ENCODE data around the gene BTBD18. TPM values are rescaled to one million over a fixed set of nuclear protein-coding genes. Genes with fewer than 3 reads are reported as not detected.

The BTBD18 gene
- polyA plus RNA-seq, 1 donor, result 0.09 TPM

DNA sequence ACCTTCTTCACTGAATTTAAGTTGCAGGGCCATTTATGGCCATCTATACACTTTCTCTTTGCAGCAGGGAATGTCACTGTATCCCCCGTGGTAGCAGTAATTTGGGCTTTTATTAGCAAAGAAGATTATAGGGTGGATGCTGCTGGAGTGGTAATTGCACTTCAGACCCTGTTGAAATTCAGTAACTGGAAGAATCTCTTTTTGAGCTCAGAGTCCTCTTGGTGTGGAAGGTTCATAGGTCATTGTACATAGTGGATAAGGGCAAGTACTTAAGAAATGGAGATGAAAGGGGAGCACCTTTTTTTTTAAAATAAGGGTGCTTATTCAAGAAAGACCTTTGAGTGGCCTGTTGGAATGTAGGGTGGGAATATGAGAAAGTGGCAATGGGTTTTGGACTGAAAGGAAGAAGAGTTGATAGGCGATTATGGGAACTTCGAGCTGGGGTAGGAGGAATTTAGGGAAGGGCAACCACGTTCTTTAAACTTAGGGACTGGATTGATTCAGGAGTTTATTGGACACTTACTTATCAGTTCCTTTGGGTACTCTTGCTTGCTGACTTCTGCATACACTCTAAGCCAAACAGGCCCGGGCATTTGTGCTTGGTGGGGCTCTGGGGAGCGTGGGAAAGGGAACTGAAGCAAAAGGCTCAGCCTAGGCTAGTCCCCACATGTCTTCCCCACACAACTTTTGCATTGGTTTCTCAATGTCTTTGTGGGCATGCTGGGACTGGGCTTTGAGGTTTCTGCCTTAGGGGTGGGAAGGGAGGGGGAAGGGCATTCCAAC, 36.5 kb upstream of the BTBD18 start:
- no peak overlapping the region for H3K4me3 ChIP-seq (ENCODE audit: low read length)
- WGBS (ENCODE audit: insufficient coverage, low lambda C conversion rate), result no CpG with 5 or more reads among the region's 6 CpGs
- peak; percentile 73 to 89 for DNase-seq

DNA sequence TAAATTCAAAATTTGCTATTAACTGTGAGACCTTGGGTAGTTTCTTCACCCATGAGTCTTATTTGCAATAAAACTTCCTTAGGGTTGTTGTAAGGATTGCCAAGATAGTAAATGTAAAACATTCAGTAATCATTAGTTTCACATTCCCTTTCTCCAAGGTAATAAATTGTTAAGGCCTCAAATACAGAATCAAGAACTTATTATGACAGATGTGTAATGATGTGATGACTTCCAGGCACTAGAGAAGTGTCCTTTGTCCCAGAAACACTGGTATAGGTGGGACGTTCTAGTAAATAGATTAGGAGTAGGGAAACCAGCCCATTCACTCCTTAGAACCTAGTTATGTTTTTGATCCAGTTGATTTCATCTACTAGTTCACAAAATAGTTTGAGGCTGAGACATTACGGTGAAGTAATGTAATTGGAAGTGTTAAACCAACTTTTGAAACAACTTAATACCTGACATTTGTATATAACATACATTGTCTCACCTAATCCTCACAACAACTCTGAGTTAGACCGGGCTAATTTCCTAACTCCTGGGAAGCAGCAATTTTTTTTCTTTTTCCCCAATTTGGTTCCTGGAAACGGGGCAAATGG, 35.5 kb upstream of the BTBD18 start:
- Histone ChIP-seq H3K27me3 (ENCODE audit: control insufficient read depth, insufficient read depth, low read length) (no peaks in the 10 kb centered on the region), H3K4me1 (ENCODE audit: control insufficient read depth, insufficient read depth, low read length) (peaks cover 80% of the 10 kb centered on the region), H3K36me3 (ENCODE audit: control insufficient read depth, insufficient read depth, low read length) (peaks cover 11% of the 10 kb centered on the region), H3K27ac (ENCODE audit: low read length) (peak overlapping the region; percentile 85), H3K4me3 (ENCODE audit: low read length) (no peak overlapping the region), H3K9me3 (ENCODE audit: control insufficient read depth, low read depth, low read length) (no peaks in the 10 kb centered on the region)
- peak in 1 of 2 donors; percentile 60 for DNase-seq
- no CpG with 5 or more reads among the region's 4 CpGs for WGBS (ENCODE audit: insufficient coverage, low lambda C conversion rate)

More for the DNA sequence above, 36.5 kb upstream of the BTBD18 start:
- Histone ChIP-seq H3K4me1 (ENCODE audit: control insufficient read depth, insufficient read depth, low read length) (peaks cover 78% of the 10 kb centered on the region), H3K9me3 (ENCODE audit: control insufficient read depth, low read depth, low read length) (no peaks in the 10 kb centered on the region), H3K27ac (ENCODE audit: low read length) (peak overlapping the region; percentile 85), H3K36me3 (ENCODE audit: control insufficient read depth, insufficient read depth, low read length) (peaks cover 13% of the 10 kb centered on the region), H3K27me3 (ENCODE audit: control insufficient read depth, insufficient read depth, low read length) (no peaks in the 10 kb centered on the region)

DNA sequence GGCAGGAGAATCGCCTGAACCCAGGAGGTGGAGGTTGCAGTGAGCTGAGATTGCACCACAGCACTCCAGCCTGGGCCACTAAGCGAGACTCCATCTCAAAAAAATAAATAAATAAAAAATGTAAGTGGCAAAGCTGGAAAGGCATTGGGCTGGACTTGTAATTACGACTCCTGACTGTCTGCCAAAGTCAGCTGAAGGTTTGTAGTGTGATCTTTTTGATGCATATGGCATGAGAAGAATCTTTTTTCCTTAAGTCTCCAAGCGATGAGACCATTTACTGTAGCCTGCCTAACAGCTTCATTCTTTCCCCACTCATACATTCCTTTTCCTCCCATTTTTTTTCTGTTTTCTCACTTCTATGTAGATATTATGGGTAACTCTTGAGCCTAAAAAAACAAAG, 34.8 kb upstream of the BTBD18 start:
- Histone ChIP-seq H3K4me3 (ENCODE audit: low read length) (no peak overlapping the region), H3K27me3 (ENCODE audit: control insufficient read depth, insufficient read depth, low read length) (no peaks in the 10 kb centered on the region), H3K36me3 (ENCODE audit: control insufficient read depth, insufficient read depth, low read length) (peaks cover 5% of the 10 kb centered on the region), H3K27ac (ENCODE audit: low read length) (peak overlapping the region; percentile 85), H3K9me3 (ENCODE audit: control insufficient read depth, low read depth, low read length) (no peaks in the 10 kb centered on the region), H3K4me1 (ENCODE audit: control insufficient read depth, insufficient read depth, low read length) (peaks cover 81% of the 10 kb centered on the region)
- WGBS (ENCODE audit: insufficient coverage, low lambda C conversion rate), result 92% methylated on average over 2 of the region's 4 CpGs
- no peak for DNase-seq

DNA sequence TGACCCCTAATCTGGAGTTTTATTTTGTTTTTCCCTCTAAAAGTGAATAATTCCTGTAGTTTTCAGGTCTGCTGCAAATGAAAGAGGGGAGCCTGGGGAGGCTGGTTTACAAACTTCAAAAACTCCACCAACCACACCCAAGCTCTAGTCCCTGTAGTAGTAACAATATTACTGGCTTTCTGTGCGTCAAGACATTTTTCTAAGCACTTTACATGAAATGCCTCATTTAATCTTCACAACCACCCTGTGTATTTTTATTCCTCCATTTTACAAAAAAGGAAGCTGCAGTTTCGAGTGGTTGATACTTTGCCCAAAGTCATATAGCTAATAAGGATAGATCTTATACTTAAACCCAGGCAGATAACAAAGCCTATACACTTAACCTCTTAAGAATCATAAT, 33.5 kb upstream of the BTBD18 start:
- Histone ChIP-seq H3K27me3 (ENCODE audit: control insufficient read depth, insufficient read depth, low read length) (no peaks in the 10 kb centered on the region), H3K4me1 (ENCODE audit: control insufficient read depth, insufficient read depth, low read length) (peaks cover 87% of the 10 kb centered on the region), H3K4me3 (ENCODE audit: low read length) (no peak overlapping the region), H3K27ac (ENCODE audit: low read length) (no peak overlapping the region), H3K9me3 (ENCODE audit: control insufficient read depth, low read depth, low read length) (no peaks in the 10 kb centered on the region), H3K36me3 (ENCODE audit: control insufficient read depth, insufficient read depth, low read length) (no peaks in the 10 kb centered on the region)
- DNase-seq, result no peak
- WGBS (ENCODE audit: insufficient coverage, low lambda C conversion rate), result 42% methylated on average over 2 of the region's 2 CpGs

DNA sequence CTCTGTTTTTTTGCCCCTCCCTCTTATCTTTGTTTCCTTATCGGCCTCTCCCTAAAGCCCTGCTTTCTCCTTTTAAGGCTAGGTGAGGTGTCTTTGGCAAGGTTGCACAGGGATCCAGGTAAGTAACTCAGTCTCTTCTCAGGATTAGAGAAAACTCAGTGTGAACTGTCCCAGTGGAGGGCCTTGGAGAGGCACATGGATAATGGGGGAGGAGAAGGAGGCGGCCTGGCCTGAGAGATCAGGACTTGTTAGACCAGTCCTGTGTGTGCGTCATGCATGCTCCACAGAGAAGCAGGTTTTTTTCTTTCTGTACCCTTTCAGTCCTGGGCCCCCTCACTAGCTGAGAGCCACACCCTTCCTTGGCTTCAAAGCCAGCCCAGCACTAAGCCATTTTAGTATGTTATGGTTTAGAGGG, 29.9 kb upstream of the BTBD18 start:
- no CpG with 5 or more reads among the region's 3 CpGs for WGBS (ENCODE audit: insufficient coverage, low lambda C conversion rate)
- Histone ChIP-seq H3K4me3 (ENCODE audit: low read length) (no peak overlapping the region), H3K27me3 (ENCODE audit: control insufficient read depth, insufficient read depth, low read length) (no peaks in the 10 kb centered on the region), H3K27ac (ENCODE audit: low read length) (peak overlapping the region; percentile 92), H3K36me3 (ENCODE audit: control insufficient read depth, insufficient read depth, low read length) (no peaks in the 10 kb centered on the region), H3K9me3 (ENCODE audit: control insufficient read depth, low read depth, low read length) (no peaks in the 10 kb centered on the region), H3K4me1 (ENCODE audit: control insufficient read depth, insufficient read depth, low read length) (peaks cover 91% of the 10 kb centered on the region)
- DNase-seq, result peak; percentile 83 to 93

DNA sequence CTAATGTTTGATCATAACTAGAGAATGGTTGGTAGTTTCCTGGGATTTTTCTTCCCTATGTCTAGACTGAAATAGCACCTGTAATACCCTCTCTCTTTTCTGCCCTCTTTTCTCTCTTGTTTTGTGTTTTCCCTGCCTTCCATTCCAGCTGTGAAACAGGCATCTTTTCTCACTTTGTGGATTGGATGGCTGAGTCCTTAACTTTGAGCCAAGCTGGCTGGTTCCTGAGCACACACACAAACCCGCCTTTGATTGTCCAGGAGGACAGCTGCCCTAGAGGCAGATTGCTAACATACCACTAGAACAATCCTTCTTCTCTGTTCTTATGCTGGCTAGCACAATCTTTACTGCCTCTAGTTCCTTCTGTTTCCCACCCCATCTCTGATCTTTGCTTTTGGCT, 27.7 kb upstream of the BTBD18 start:
- peak in 1 of 2 donors; percentile 50 for DNase-seq
- H3K9me3 ChIP-seq (ENCODE audit: control insufficient read depth, low read depth, low read length), result no peaks in the 10 kb centered on the region
- H3K27me3 ChIP-seq (ENCODE audit: control insufficient read depth, insufficient read depth, low read length), result no peaks in the 10 kb centered on the region
- H3K4me3 ChIP-seq (ENCODE audit: low read length), result no peak overlapping the region
- peaks cover 86% of the 10 kb centered on the region for H3K4me1 ChIP-seq (ENCODE audit: control insufficient read depth, insufficient read depth, low read length)
- H3K27ac ChIP-seq (ENCODE audit: low read length), result peak overlapping the region; percentile 92
- peaks cover 2% of the 10 kb centered on the region for H3K36me3 ChIP-seq (ENCODE audit: control insufficient read depth, insufficient read depth, low read length)
- no CpG with 5 or more reads among the region's 1 CpG for WGBS (ENCODE audit: insufficient coverage, low lambda C conversion rate)

DNA sequence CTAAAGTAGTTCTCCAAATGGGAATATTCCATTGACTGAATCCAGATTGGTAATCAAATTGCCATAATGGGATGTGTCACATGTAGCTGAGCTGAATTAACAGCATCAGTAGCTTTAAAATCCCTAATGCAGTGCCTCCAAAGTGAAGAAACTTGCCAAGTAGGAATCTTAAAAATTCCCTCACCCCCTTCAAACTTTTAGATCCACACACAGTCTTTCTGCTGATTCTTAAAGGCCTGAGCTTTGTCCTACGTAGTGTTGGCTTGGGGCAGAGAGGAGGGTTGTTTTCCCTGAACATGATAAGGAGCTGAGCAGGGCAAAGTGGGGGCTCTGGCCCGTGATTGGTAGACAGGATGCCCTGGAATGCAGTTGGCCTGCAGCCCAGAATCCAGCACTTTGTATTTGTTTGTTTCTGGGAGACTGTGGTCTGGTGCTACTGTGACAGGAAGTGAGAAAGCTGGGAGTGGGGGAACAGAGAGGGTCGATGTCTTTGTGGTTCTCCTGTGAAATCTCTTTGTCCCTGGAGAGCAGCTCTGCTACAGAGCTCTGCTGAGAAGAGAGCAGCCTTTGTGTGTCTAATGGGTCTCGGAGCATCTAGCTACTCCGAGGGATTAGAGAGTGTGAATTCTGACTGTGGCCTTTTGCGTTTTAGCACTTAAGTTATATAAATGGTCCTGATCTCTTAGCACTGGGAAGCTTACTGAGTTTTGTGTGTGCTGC, 26.9 kb upstream of the BTBD18 start:
- Histone ChIP-seq H3K27ac (ENCODE audit: low read length) (peak overlapping the region; percentile 92), H3K4me1 (ENCODE audit: control insufficient read depth, insufficient read depth, low read length) (peaks cover 87% of the 10 kb centered on the region), H3K9me3 (ENCODE audit: control insufficient read depth, low read depth, low read length) (no peaks in the 10 kb centered on the region), H3K36me3 (ENCODE audit: control insufficient read depth, insufficient read depth, low read length) (peaks cover 2% of the 10 kb centered on the region), H3K4me3 (ENCODE audit: low read length) (peak overlapping the region; percentile 3), H3K27me3 (ENCODE audit: control insufficient read depth, insufficient read depth, low read length) (no peaks in the 10 kb centered on the region)
- WGBS (ENCODE audit: insufficient coverage, low lambda C conversion rate), result no CpG with 5 or more reads among the region's 6 CpGs
- DNase-seq, result peak; percentile 96 to 97

DNA sequence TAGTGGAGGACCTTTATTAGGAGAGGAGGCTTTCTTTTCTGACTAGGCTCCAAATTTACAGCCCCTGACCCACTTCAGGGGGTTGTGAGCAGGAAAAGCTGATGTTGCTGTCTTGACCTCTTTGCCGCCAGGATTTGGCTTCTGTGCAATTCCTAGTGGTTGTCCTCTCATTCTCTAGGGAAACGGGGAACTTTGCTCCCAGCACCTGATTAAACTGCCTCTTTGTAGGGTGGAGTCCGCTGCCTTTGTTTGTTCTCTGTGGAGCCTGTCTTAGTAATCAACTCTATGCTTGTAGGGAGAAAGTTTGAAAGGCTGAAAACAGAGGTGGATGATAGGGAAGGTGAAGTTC, 26.3 kb upstream of the BTBD18 start:
- Histone ChIP-seq H3K9me3 (ENCODE audit: control insufficient read depth, low read depth, low read length) (no peaks in the 10 kb centered on the region), H3K36me3 (ENCODE audit: control insufficient read depth, insufficient read depth, low read length) (peaks cover 2% of the 10 kb centered on the region), H3K27me3 (ENCODE audit: control insufficient read depth, insufficient read depth, low read length) (no peaks in the 10 kb centered on the region), H3K27ac (ENCODE audit: low read length) (peak overlapping the region; percentile 92), H3K4me3 (ENCODE audit: low read length) (peak overlapping the region; percentile 3), H3K4me1 (ENCODE audit: control insufficient read depth, insufficient read depth, low read length) (peaks cover 89% of the 10 kb centered on the region)
- DNase-seq, result peak; percentile 87 to 95
- WGBS (ENCODE audit: insufficient coverage, low lambda C conversion rate), result no CpG with 5 or more reads among the region's 3 CpGs

DNA sequence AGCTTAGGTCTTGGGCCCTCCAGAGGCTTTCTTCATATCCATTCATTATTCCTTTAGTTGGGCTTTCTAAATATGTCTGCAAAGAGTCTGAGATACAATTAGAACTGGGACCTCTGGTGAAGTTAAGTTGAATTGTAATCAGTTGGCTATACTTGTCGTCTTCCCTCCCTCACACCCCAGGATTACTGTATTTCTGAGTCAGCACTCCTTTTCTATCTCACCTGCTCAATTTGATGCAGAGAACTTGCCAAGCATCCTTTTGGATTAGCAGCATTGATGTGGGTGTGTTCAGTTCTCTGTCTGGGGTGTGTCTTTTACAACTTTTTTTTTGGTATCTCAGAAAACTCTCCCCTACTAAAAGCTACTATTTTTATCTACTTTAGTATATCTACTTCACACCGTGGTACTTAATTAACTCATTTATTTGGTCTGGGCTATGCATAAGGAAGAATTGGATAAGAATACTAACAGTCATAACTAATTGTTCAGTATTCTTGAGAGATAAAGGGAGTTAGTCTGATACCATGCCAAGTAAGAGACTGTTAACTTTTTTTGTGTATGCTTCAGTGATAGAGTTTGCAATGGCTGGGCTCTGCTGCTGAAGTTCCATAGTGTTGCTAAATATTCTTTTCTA, 25.1 kb upstream of the BTBD18 start:
- Histone ChIP-seq H3K4me1 (ENCODE audit: control insufficient read depth, insufficient read depth, low read length) (peaks cover 78% of the 10 kb centered on the region), H3K36me3 (ENCODE audit: control insufficient read depth, insufficient read depth, low read length) (peaks cover 2% of the 10 kb centered on the region), H3K27ac (ENCODE audit: low read length) (peak overlapping the region; percentile 92), H3K27me3 (ENCODE audit: control insufficient read depth, insufficient read depth, low read length) (no peaks in the 10 kb centered on the region), H3K4me3 (ENCODE audit: low read length) (no peak overlapping the region), H3K9me3 (ENCODE audit: control insufficient read depth, low read depth, low read length) (no peaks in the 10 kb centered on the region)
- 13% methylated on average over 1 of the region's 2 CpGs for WGBS (ENCODE audit: insufficient coverage, low lambda C conversion rate)
- DNase-seq, result no peak

DNA sequence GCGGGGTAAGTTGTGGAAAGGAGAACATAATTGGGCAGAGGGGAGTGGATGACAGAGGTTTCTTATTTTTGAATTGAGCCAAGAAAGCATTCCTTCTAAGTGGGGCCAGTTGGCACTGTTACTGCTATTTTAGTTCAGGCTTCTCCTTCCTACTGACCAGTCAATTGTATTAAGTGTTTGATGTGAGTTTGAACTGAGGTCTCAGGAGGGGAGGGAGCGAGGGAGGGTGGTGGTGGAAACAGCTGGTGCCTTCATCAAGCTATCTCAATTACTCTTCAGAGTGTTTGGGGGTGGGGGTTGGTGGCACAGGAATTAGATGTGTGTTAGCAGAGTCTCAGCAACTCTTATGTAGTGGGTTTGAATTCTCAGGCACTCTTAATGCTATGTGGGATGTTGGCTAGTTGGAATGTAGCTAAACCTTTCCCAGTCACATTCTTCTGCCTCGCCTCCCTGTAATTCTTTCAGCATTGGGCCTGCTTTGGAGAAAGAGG, 24.5 kb upstream of the BTBD18 start:
- H3K9me3 ChIP-seq (ENCODE audit: control insufficient read depth, low read depth, low read length), result no peaks in the 10 kb centered on the region
- H3K4me1 ChIP-seq (ENCODE audit: control insufficient read depth, insufficient read depth, low read length), result peaks cover 71% of the 10 kb centered on the region
- no peaks in the 10 kb centered on the region for H3K27me3 ChIP-seq (ENCODE audit: control insufficient read depth, insufficient read depth, low read length)
- no peak overlapping the region for H3K4me3 ChIP-seq (ENCODE audit: low read length)
- WGBS (ENCODE audit: insufficient coverage, low lambda C conversion rate), result no CpG with 5 or more reads among the region's 3 CpGs
- DNase-seq, result no peak
- H3K27ac ChIP-seq (ENCODE audit: low read length), result peak overlapping the region; percentile 92
- H3K36me3 ChIP-seq (ENCODE audit: control insufficient read depth, insufficient read depth, low read length), result peaks cover 2% of the 10 kb centered on the region
